ENCODE results near the gene ANKMY2.
A peak's percentile ranks its signal among the peaks of the same experiment; 100 is the strongest.

Gene ANKMY2

GRCh38 chr7:16657656-16658279 lies 12.2 kb upstream of the ANKMY2 start:
- no peak for DNase-seq

- DNase-seq: no peak
Observed at GRCh38 chr7:16656141-16656540, 10.6 kb upstream of the ANKMY2 start.

- DNase-seq: no peak
Observed at GRCh38 chr7:16655394-16655793, 9.8 kb upstream of the ANKMY2 start.

GRCh38 chr7:16652888-16653287 lies 7.3 kb upstream of the ANKMY2 start:
- peak; percentile 83 for DNase-seq

GRCh38 chr7:16652240-16652583 lies 6.7 kb upstream of the ANKMY2 start:
- no peak for DNase-seq

- no peak for DNase-seq
Observed at GRCh38 chr7:16651396-16652239, 6.1 kb upstream of the ANKMY2 start.

GRCh38 chr7:16650266-16650665 lies 4.7 kb upstream of the ANKMY2 start:
- no peak for DNase-seq

- no peak for DNase-seq
Observed at GRCh38 chr7:16649196-16649595, 3.6 kb upstream of the ANKMY2 start.

- DNase-seq: no peak
Observed at GRCh38 chr7:16648551-16648950, 3.0 kb upstream of the ANKMY2 start.

GRCh38 chr7:16647435-16647960 lies 1.9 kb upstream of the ANKMY2 start:
- DNase-seq: no peak

GRCh38 chr7:16646472-16647072 lies 1.0 kb upstream of the ANKMY2 start:
- peak; percentile 39 for DNase-seq

GRCh38 chr7:16644636-16645592 lies 640 bp downstream of the ANKMY2 start:
- DNase-seq: peak; percentile 72

- no peak for DNase-seq
Observed at GRCh38 chr7:16644157-16644556, 1.4 kb downstream of the ANKMY2 start.

GRCh38 chr7:16638282-16639280 lies 7.0 kb downstream of the ANKMY2 start:
- no peak for DNase-seq

GRCh38 chr7:16637379-16637778 lies 8.2 kb downstream of the ANKMY2 start:
- DNase-seq: no peak

- no peak for DNase-seq
Observed at GRCh38 chr7:16636555-16637101, 8.9 kb downstream of the ANKMY2 start.

- DNase-seq: no peak
Observed at GRCh38 chr7:16634271-16634738, 11.2 kb downstream of the ANKMY2 start.

GRCh38 chr7:16630654-16631053 lies 14.9 kb downstream of the ANKMY2 start:
- no peak for DNase-seq

GRCh38 chr7:16627236-16627635 lies 18.3 kb downstream of the ANKMY2 start:
- no peak for DNase-seq

- no peak for DNase-seq
Observed at GRCh38 chr7:16626388-16626787, 19.2 kb downstream of the ANKMY2 start.

- DNase-seq: no peak
Observed at GRCh38 chr7:16619979-16620408, 25.6 kb downstream of the ANKMY2 start.

Data from NCI-H510A treated with DMSO at 0.1 percent for 48 hours (cell line).